ENCODE data around the gene MCCC2.
"Not testable (repeated sequence)": the region's sequence is repeated elsewhere in the genome, so short reads cannot be mapped to it uniquely, and the experiment has no call there.

The MCCC2 gene

DNA sequence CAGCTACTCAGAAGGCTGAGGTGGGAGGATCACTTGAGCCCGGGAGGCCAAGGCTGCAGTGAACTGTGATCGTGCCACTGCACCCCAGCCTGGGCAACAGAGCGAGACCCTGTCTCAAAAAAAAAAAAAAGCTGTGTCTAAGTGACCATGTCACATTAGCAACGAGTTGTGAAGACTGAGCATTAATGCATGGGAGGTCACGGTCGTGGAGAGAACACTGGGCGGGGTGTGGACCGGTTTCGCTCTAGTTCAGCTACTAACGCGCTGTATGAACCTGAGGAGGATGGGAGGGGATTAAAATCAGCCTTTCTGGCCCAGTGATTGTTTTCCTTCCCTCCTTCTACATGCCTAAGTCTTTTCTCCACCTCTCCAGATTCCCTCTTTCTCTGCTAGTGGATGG, 75.2 kb downstream of the MCCC2 start:
- DNase-seq (ENCODE audit: low read depth, low spot score), result no peak
- no peak overlapping the region for H3K4me3 ChIP-seq (ENCODE audit: low read depth, low read length)
- TF ChIP-seq, protein P1, sequence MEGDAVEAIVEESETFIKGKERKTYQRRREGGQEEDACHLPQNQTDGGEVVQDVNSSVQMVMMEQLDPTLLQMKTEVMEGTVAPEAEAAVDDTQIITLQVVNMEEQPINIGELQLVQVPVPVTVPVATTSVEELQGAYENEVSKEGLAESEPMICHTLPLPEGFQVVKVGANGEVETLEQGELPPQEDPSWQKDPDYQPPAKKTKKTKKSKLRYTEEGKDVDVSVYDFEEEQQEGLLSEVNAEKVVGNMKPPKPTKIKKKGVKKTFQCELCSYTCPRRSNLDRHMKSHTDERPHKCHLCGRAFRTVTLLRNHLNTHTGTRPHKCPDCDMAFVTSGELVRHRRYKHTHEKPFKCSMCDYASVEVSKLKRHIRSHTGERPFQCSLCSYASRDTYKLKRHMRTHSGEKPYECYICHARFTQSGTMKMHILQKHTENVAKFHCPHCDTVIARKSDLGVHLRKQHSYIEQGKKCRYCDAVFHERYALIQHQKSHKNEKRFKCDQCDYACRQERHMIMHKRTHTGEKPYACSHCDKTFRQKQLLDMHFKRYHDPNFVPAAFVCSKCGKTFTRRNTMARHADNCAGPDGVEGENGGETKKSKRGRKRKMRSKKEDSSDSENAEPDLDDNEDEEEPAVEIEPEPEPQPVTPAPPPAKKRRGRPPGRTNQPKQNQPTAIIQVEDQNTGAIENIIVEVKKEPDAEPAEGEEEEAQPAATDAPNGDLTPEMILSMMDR (IDR thresholded peaks at IDR 0.05; ENCODE audit: low read depth, low read length), result no peak
- in situ Hi-C loops (cut with HindIII; ENCODE audit: low sequenced_read_pairs), result no loop called here

DNA sequence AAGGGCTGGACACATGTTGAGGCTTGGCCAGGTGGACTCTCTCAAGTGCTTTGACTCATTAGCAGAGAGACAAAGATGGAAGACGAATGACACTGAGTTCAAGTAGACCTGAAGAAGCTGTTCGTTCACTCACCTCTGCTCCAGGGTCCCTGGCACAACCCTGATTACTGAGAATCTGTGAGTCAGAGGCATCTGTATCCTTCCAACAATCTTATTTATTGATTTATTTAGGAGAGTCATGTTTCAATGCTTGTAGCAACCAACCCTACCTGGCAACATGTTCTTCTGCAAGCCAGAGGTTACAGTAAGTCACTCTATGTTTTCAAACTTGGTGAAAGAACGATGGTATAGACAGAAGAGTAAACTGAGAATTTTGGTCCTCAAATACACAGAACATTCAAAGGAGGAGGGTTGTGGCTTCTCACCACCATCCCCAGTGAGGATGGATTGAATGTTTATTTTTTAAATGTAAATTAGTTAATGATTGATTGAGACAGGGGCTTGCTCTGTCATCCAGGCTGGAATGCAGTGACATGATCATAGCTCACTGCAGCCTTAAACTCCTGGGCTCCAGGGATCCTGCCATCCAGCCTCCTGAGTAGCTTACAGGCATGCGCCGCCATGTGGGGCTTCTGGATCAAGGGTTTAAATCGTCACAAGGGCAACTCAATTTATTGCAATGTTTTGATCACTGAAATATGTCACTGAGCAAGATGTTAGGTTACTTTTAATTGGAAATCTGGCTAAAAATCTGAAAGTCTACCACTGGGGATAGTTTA, 76.2 kb downstream of the MCCC2 start:
- in situ Hi-C loops (cut with HindIII; ENCODE audit: low sequenced_read_pairs), result no loop called here
- TF ChIP-seq, protein P1 (IDR thresholded peaks at IDR 0.05; ENCODE audit: low read depth, low read length), result no peak
- H3K4me3 ChIP-seq (ENCODE audit: low read depth, low read length), result no peak overlapping the region
- no peak for DNase-seq (ENCODE audit: low read depth, low spot score)

DNA sequence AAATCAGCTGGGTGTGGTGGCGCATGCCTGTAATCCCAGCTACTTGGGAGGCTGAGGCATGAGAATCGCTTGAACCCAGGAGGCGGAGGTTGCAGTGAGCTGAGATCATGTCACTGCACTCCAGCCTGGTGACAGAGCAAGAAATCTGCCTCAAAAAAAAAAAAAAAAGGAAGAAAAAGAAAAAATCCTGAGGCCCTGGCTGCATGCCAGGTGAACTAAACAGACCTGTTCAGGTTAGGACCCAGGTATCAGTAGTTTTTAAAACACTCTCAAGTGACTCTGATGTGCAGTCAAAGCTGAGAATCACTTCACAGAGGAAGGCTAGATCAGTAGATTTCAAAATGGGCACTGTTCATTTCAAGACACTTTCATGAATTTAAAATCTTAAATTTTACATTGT, 77.5 kb downstream of the MCCC2 start:
- in situ Hi-C loops (cut with HindIII; ENCODE audit: low sequenced_read_pairs); H3K4me3 ChIP-seq (ENCODE audit: low read depth, low read length); DNase-seq (ENCODE audit: low read depth, low spot score): not testable (repeated sequence)

DNA sequence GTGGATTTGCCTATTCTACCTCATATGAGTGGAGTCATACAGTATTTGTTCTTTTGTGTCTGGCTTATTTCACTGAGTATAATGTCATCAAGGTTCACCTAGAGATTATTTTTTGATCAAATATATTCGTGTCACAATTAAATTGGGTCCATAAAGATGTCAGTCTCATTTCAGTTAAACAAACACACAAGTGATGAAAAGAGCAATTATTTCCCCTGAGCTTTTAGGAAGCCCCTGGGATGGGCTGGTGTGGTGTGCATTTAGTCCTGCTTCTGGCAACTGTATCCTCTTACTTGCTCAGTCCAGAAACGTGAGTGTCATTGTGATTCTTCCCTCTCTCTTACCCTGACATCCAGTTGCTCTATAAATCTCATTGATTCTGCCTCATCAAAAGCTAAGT, 79.2 kb downstream of the MCCC2 start:
- in situ Hi-C loops (cut with HindIII; ENCODE audit: low sequenced_read_pairs), result no loop called here
- no peak overlapping the region for H3K4me3 ChIP-seq (ENCODE audit: low read depth, low read length)
- TF ChIP-seq, protein P1 (IDR thresholded peaks at IDR 0.05; ENCODE audit: low read depth, low read length), result no peak
- DNase-seq (ENCODE audit: low read depth, low spot score), result no peak

DNA sequence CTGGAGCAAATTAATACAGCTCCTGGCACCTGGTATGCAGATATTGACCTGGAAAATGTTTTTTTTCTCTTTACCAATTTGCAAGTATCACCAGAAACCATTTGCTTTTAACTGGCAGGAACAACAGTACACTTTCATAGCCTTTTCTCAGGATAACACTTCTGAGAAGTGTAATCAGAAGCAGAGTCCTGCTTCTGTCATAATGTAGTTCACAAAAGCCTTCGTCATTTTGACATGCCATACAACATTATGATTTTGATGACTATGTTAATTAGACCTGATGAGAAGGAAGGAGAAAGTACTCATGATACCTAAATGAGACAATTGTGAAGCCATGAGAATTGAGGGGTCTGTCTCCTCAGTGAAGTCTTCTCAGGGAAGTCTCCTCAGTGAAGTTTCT, 90.8 kb downstream of the MCCC2 start:
- in situ Hi-C loops (cut with HindIII; ENCODE audit: low sequenced_read_pairs), result no loop called here
- TF ChIP-seq, protein P1 (IDR thresholded peaks at IDR 0.05; ENCODE audit: low read depth, low read length), result no peak
- DNase-seq (ENCODE audit: low read depth, low spot score), result no peak
- no peak overlapping the region for H3K4me3 ChIP-seq (ENCODE audit: low read depth, low read length)

DNA sequence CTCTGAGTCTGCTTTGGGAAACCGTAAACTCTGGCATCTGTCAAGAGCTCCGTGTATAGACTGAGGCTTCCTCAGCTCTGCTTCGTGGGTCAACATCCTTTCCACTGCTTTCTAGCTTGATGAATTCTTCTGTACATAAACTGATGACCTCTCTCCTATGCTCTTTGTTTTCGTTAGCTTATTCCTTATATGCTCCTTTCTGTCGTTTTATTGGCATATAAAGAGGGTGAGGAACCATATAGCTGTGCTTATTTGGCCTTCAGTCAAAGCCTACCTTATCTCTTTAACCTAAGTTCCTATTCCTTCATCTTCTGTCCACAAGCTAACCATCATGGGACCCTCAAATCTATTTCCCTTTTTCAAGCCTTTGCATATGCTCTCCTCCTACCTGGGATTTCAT, 92.6 kb downstream of the MCCC2 start:
- in situ Hi-C loops (cut with HindIII; ENCODE audit: low sequenced_read_pairs), result no loop called here
- TF ChIP-seq, protein P1 (IDR thresholded peaks at IDR 0.05; ENCODE audit: low read depth, low read length), result no peak
- no peak for DNase-seq (ENCODE audit: low read depth, low spot score)
- H3K4me3 ChIP-seq (ENCODE audit: low read depth, low read length), result no peak overlapping the region

DNA sequence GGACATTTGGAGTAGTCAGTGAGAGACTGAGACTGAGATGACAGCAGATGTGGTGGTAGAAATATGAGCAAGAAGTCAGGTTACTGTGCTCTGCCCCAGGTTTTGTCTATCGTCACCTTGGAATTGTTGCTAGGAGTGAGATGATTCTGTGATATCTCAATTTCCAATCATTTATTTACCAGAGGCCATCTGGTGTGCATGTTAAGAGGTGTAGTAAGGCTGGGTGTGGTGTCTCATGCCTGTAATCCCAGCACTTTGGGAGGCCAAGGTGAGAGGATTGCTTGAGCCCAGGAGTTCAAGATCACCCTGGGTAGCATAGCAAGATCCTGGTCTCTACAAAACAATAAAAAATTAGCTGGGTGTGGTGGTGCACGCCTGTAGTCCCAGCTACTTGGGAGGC, 93.4 kb downstream of the MCCC2 start:
- H3K4me3 ChIP-seq (ENCODE audit: low read depth, low read length), result no peak overlapping the region
- no peak for DNase-seq (ENCODE audit: low read depth, low spot score)
- TF ChIP-seq, protein P1 (IDR thresholded peaks at IDR 0.05; ENCODE audit: low read depth, low read length), result no peak
- in situ Hi-C loops (cut with HindIII; ENCODE audit: low sequenced_read_pairs), result no loop called here

All from astrocyte of the spinal cord (primary cell).